Esophagus squamous epithelium (tissue), 5 donors: Measurements from ENCODE around the gene KRT3. TPM values are rescaled to one million over a fixed set of nuclear protein-coding genes. Genes with fewer than 3 reads are reported as not detected.

Source experiments
- DNase-seq: peaks from one replicate; lab custom pipeline; 2025; lab: John Stamatoyannopoulos, UW
- H3K27ac ChIP-seq, 4 donors: fragments of 200-600 bp; sonication (generic); one replicate each; pipeline ENCODE4 v1.5.1; 2016 to 2019; ENCODE audit warnings: mild to moderate bottlenecking in 1 of 4
- H3K27me3 ChIP-seq, 4 donors: fragments of 200-600 bp; sonication (generic); 1 replicate in 3 of 4; 2 replicates in 1 of 4; pipeline versions ENCODE4 v1.5.1 to v1.6.0; 2017 to 2021; ENCODE audit warnings: antibody characterized with exemption in 1 of 4
- H3K36me3 ChIP-seq, 3 donors: fragments of 200-600 bp; sonication (generic); one replicate each; pipeline ENCODE4 v1.5.1; 2016 to 2019
- H3K4me1 ChIP-seq, 3 donors: fragments of 200-600 bp; sonication (generic); one replicate each; pipeline ENCODE4 v1.5.1; 2017 to 2019
- H3K4me3 ChIP-seq, 4 donors: fragments of 200-600 bp; sonication (generic); 1 replicate in 3 of 4; 2 replicates in 1 of 4; pipeline ENCODE4 v1.5.1; 2016 to 2019; ENCODE audit warnings: mild to moderate bottlenecking in 2 of 4, moderate library complexity in 1 of 4
- H3K9me3 ChIP-seq, 3 donors: fragments of 200-600 bp; sonication (generic); one replicate each; pipeline ENCODE4 v1.5.1; 2016 to 2019
- CTCF ChIP-seq, 6 experiments: fragments of 450-650 bp in 4 of 6; fragments of 200-600 bp in 2 of 6; sonication (generic) in 2 of 6; IDR thresholded peaks; one replicate each; pipeline ENCODE4 v1.5.1; 2016 to 2019; ENCODE audit warnings: antibody characterized with exemption in 6 of 6, mild to moderate bottlenecking in 4 of 6, moderate library complexity in 4 of 6
- POLR2A ChIP-seq, 4 donors: fragments of 450-650 bp; IDR thresholded peaks; one replicate each; pipeline ENCODE4 v1.6.1; 2017; ENCODE audit warnings: antibody characterized with exemption in 4 of 4, mild to moderate bottlenecking in 4 of 4, moderate library complexity in 3 of 4
- WGBS, 2 donors: methylation state at CpG; one replicate each; pipeline ENCODE4 v1.1.5; 2018; 5-methylcytosine and 5-hydroxymethylcytosine counted together
- intact Hi-C: fragments of 100-400 bp; cut with DNase I; formaldehyde crosslinking; loops from one replicate; pipeline ENCODE4 v1.15.0; 2022
- total RNA-seq, 4 donors: library from RNA; depleted of rRNA; stranded (reverse); fragments of >200 nt; gene quantifications; one replicate each; pipeline ENCODE4 v1.1.0, GENCODE V29; 2016
- donor health status: DM: yes; HTN: yes; CAD: no.

KRT3 gene
- total RNA-seq, 4 donors from 2014 or later, result 0.57 to 1.6 (median 0.86) TPM

- Histone ChIP-seq H3K27me3 (no peaks in the 10 kb centered on the region), H3K9me3 (no peaks in the 10 kb centered on the region), H3K36me3 (no peaks in the 10 kb centered on the region), H3K4me1 (peaks cover 6 to 86% (median 15%) of the 10 kb centered on the region in 3 donors), H3K27ac (peak overlapping the region in 2 of 4 donors; percentile 49 to 62), H3K4me3 (no peak overlapping the region)
- TF ChIP-seq CTCF (IDR thresholded peaks at IDR 0.05) (no peak), POLR2A (IDR thresholded peaks at IDR 0.05) (no peak)
- WGBS, 2 donors, result 42 to 46% methylated on average over 3 of the region's 3 CpGs
- no peak for DNase-seq
- intact Hi-C loops, result no loop called here
Observed at GRCh38 chr12:52801773-52802172, 5.9 kb upstream of the KRT3 start.

DNA sequence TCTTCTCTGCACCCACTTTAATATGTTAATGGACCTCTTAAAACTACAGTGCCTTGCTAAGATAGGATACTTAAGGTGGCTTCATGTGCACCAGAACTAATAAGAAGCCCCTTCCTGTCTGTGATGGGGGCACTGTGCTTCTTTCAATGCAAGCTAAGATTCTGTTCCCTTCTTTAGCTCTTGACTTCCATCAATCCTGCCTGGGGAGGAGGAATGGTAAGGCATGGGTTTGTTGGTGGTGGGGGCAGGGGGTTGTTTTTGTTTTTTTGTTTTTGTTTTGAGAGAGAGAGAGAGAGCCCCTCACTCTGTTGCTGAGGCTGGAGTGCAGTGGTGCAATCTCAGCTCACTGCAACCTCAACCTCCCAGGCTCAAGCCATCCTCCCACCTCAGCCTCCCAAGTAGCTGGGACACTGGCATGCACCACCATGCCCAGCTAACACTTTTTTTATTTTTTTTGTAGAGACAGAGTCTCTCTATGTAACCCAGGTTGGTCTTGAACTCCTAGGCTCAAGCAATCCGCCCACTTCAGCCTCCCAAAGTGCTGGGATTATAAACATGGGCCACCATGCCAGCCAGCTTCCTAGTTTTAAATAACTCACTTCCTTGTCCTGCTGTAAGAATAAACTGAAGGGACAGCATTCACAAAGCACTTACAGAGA, 4.5 kb upstream of the KRT3 start:
- intact Hi-C loops, result no loop called here
- TF ChIP-seq CTCF (IDR thresholded peaks at IDR 0.05), result no peak
- TF ChIP-seq POLR2A (IDR thresholded peaks at IDR 0.05), result no peak
- 27 to 31% methylated on average over 1 of the region's 1 CpG for WGBS, 2 donors
- Histone ChIP-seq H3K36me3 (no peaks in the 10 kb centered on the region), H3K27me3 (no peaks in the 10 kb centered on the region), H3K27ac (peak overlapping the region; percentile 28 to 62 (median 54)), H3K4me3 (no peak overlapping the region), H3K4me1 (peaks cover 6 to 78% (median 15%) of the 10 kb centered on the region in 3 donors), H3K9me3 (no peaks in the 10 kb centered on the region)
- no peak for DNase-seq

DNA sequence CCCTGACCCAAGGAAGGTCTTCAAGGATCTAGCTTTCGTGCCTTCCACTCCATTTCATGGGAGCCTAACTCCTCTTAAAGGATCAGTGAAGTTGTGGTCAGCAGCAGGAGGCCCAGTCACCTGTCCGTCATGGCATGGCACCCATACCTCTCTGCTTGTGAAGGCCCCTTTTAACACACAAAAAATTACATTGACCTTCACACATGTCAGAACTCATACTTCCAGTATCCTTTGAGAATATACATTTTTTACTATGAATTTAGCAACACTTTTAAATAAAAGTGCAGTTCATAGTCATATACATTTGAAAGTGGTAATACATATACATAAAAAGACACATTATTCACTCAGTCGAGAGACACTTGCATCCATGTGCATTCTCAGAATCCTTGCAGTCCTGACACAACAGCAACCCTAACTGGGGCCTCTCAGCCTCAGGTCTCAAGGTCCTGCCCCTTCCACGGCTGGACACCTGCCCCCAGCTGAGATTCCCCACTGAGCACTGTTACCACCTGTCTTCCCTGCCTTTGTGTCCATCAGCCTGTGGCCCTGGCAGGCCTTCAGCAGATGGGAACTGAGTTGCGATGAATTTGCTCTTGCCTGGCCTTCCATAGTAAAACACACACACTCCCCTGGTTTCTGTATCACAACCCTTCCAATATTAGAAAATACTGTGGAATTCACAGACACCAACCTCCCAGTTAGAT, 3.7 kb upstream of the KRT3 start:
- intact Hi-C loops, result no loop called here

GRCh38 chr12:52798671-52799504, 3.0 kb upstream of the KRT3 start:
- Histone ChIP-seq H3K4me3 (no peak overlapping the region), H3K36me3 (no peaks in the 10 kb centered on the region), H3K9me3 (no peaks in the 10 kb centered on the region), H3K27ac (peak overlapping the region in 3 of 4 donors; percentile 30 to 62 (median 38)), H3K27me3 (no peaks in the 10 kb centered on the region), H3K4me1 (peaks cover 6 to 63% (median 15%) of the 10 kb centered on the region in 3 donors)
- no peak for DNase-seq
- TF ChIP-seq POLR2A (IDR thresholded peaks at IDR 0.05), result no peak
- no peak for TF ChIP-seq CTCF (IDR thresholded peaks at IDR 0.05)
- intact Hi-C loops, result no loop called here
- WGBS, 2 donors, result 35% methylated on average over 7 of the region's 7 CpGs

More for the DNA sequence above, 3.7 kb upstream of the KRT3 start:
- no peaks in the 10 kb centered on the region for H3K27me3 ChIP-seq
- peaks cover 6 to 71% (median 15%) of the 10 kb centered on the region in 3 donors for H3K4me1 ChIP-seq
- H3K9me3 ChIP-seq, result no peaks in the 10 kb centered on the region
- no peak overlapping the region for H3K4me3 ChIP-seq
- no peak for DNase-seq
- WGBS, 2 donors, result 66 to 73% methylated on average over 4 to 5 of the region's 5 CpGs
- no peaks in the 10 kb centered on the region for H3K36me3 ChIP-seq
- H3K27ac ChIP-seq, result peak overlapping the region in 2 of 4 donors; percentile 60 to 62
- TF ChIP-seq POLR2A (IDR thresholded peaks at IDR 0.05) (no peak), CTCF (IDR thresholded peaks at IDR 0.05) (no peak)
